Suprapubic skin (tissue), 4 donors: ENCODE data around the gene CDH3. TPM values are rescaled to one million over a fixed set of nuclear protein-coding genes. Genes with fewer than 3 reads are reported as not detected.

ENCODE experiments used
- DNase-seq, 2 donors: peaks; one replicate each; pipeline ENCODE4 v3.0.0-alpha.2; 2019; ENCODE audit warnings: low spot score in 2 of 2
- H3K27ac ChIP-seq: fragments of 200-600 bp; sonication (generic); one replicate; pipeline ENCODE4 v1.5.1; 2019
- H3K27me3 ChIP-seq: fragments of 200-600 bp; sonication (generic); one replicate; pipeline ENCODE4 v1.5.1; 2019
- H3K36me3 ChIP-seq: fragments of 200-600 bp; sonication (generic); one replicate; pipeline ENCODE4 v1.5.1; 2019
- H3K4me1 ChIP-seq: fragments of 200-600 bp; sonication (generic); one replicate; pipeline ENCODE4 v1.5.1; 2019
- H3K4me3 ChIP-seq: fragments of 200-600 bp; sonication (generic); one replicate; pipeline ENCODE4 v1.5.1; 2019; ENCODE audit warnings: mild to moderate bottlenecking
- H3K9me3 ChIP-seq: fragments of 200-600 bp; sonication (generic); one replicate; pipeline ENCODE4 v1.5.1; 2019
- CTCF ChIP-seq, 2 donors: fragments of 200-600 bp in 1 of 2; fragments of 450-650 bp in 1 of 2; sonication (generic) in 1 of 2; IDR thresholded peaks; one replicate each; pipeline ENCODE4 v1.5.1; 2016 to 2019; ENCODE audit warnings: antibody characterized with exemption in 2 of 2, mild to moderate bottlenecking in 1 of 2, moderate library complexity in 1 of 2
- EP300 ChIP-seq: sonication (generic); formaldehyde crosslinking; IDR thresholded peaks from one replicate; pipeline ENCODE4 v1.6.1; 2017; ENCODE audit warnings: antibody characterized with exemption
- POLR2A ChIP-seq, 2 donors: fragments of 450-650 bp; IDR thresholded peaks; one replicate each; pipeline ENCODE4 v1.6.1; 2017; ENCODE audit warnings: antibody characterized with exemption in 2 of 2, mild to moderate bottlenecking in 2 of 2, moderate library complexity in 2 of 2
- POLR2AphosphoS5 ChIP-seq, 3 donors: sonication (generic); formaldehyde crosslinking; IDR thresholded peaks; one replicate each; pipeline ENCODE4 v1.6.1; 2017; ENCODE audit warnings: antibody characterized with exemption in 3 of 3
- WGBS: methylation state at CpG from one replicate; pipeline ENCODE4 v1.1.5; 2018; 5-methylcytosine and 5-hydroxymethylcytosine counted together
- total RNA-seq, 4 donors: library from RNA; depleted of rRNA; stranded (reverse); fragments of >200 nt; gene quantifications; one replicate each; pipeline ENCODE4 v1.1.0, GENCODE V29; 2016

Gene CDH3
- total RNA-seq, 4 donors from 2014 or later = 39.0 to 96.8 (median 70.1) TPM

- no peak overlapping the region for H3K4me3 ChIP-seq
- H3K36me3 ChIP-seq = no peaks in the 10 kb centered on the region
- no peak for TF ChIP-seq CTCF (IDR thresholded peaks at IDR 0.05)
- no peak for TF ChIP-seq POLR2AphosphoS5 (IDR thresholded peaks at IDR 0.05)
- TF ChIP-seq POLR2A (IDR thresholded peaks at IDR 0.05) = no peak
- TF ChIP-seq EP300 = no peak
- WGBS = 76% methylated on average over 9 of the region's 9 CpGs
- no peak overlapping the region for H3K27ac ChIP-seq
- H3K4me1 ChIP-seq = peaks cover 2% of the 10 kb centered on the region
- DNase-seq = no peak
- no peaks in the 10 kb centered on the region for H3K27me3 ChIP-seq
- no peaks in the 10 kb centered on the region for H3K9me3 ChIP-seq
These were observed 73.5 kb downstream of the CDH3 start for GRCh38 chr16:68718590-68718989.

- Histone ChIP-seq H3K27ac (no peak overlapping the region), H3K27me3 (no peaks in the 10 kb centered on the region), H3K36me3 (no peaks in the 10 kb centered on the region), H3K4me1 (peaks cover 2% of the 10 kb centered on the region), H3K9me3 (no peaks in the 10 kb centered on the region), H3K4me3 (no peak overlapping the region)
- WGBS = 69% methylated on average over 2 of the region's 2 CpGs
- no peak for DNase-seq
- TF ChIP-seq EP300 = no peak
- no peak for TF ChIP-seq POLR2AphosphoS5 (IDR thresholded peaks at IDR 0.05)
- no peak for TF ChIP-seq POLR2A (IDR thresholded peaks at IDR 0.05)
- TF ChIP-seq CTCF (IDR thresholded peaks at IDR 0.05) = no peak
These were observed 74.9 kb downstream of the CDH3 start for GRCh38 chr16:68719993-68720489.

GRCh38 chr16:68722119-68723024 lies 77.3 kb downstream of the CDH3 start:
- no peak for DNase-seq
- Histone ChIP-seq H3K27me3 (no peaks in the 10 kb centered on the region), H3K4me3 (no peak overlapping the region), H3K27ac (no peak overlapping the region), H3K9me3 (no peaks in the 10 kb centered on the region), H3K36me3 (no peaks in the 10 kb centered on the region), H3K4me1 (peaks cover 2% of the 10 kb centered on the region)
- WGBS = 54% methylated on average over 12 of the region's 12 CpGs
- no peak for TF ChIP-seq CTCF (IDR thresholded peaks at IDR 0.05)

- no peaks in the 10 kb centered on the region for H3K9me3 ChIP-seq
- WGBS = 23% methylated on average over 2 of the region's 3 CpGs
- no peak for DNase-seq
- no peaks in the 10 kb centered on the region for H3K36me3 ChIP-seq
- TF ChIP-seq POLR2AphosphoS5 (IDR thresholded peaks at IDR 0.05) (no peak), CTCF (IDR thresholded peaks at IDR 0.05) (no peak), POLR2A (IDR thresholded peaks at IDR 0.05) (no peak), EP300 (no peak)
- H3K4me3 ChIP-seq = no peak overlapping the region
- peaks cover 2% of the 10 kb centered on the region for H3K4me1 ChIP-seq
- no peak overlapping the region for H3K27ac ChIP-seq
- H3K27me3 ChIP-seq = no peaks in the 10 kb centered on the region
These were observed 79.7 kb downstream of the CDH3 start for GRCh38 chr16:68724797-68725196.

GRCh38 chr16:68728523-68728922 lies 83.4 kb downstream of the CDH3 start:
- H3K4me1 ChIP-seq = peaks cover 10% of the 10 kb centered on the region
- WGBS = 84% methylated on average over 4 of the region's 4 CpGs
- TF ChIP-seq POLR2AphosphoS5 (IDR thresholded peaks at IDR 0.05) (no peak), POLR2A (IDR thresholded peaks at IDR 0.05) (no peak), EP300 (no peak), CTCF (IDR thresholded peaks at IDR 0.05) (no peak)
- no peak overlapping the region for H3K27ac ChIP-seq
- H3K36me3 ChIP-seq = no peaks in the 10 kb centered on the region
- no peak for DNase-seq
- peaks cover 3% of the 10 kb centered on the region for H3K27me3 ChIP-seq
- H3K4me3 ChIP-seq = no peak overlapping the region
- H3K9me3 ChIP-seq = no peaks in the 10 kb centered on the region
